T-helper 1 cell (primary cell): ENCODE data around the gene MINDY4.

Source experiments
- DNase-seq, 5 donors: peaks; one replicate each; pipeline ENCODE4 v3.0.0-alpha.2; 2012 to 2020

MINDY4 gene

DNA sequence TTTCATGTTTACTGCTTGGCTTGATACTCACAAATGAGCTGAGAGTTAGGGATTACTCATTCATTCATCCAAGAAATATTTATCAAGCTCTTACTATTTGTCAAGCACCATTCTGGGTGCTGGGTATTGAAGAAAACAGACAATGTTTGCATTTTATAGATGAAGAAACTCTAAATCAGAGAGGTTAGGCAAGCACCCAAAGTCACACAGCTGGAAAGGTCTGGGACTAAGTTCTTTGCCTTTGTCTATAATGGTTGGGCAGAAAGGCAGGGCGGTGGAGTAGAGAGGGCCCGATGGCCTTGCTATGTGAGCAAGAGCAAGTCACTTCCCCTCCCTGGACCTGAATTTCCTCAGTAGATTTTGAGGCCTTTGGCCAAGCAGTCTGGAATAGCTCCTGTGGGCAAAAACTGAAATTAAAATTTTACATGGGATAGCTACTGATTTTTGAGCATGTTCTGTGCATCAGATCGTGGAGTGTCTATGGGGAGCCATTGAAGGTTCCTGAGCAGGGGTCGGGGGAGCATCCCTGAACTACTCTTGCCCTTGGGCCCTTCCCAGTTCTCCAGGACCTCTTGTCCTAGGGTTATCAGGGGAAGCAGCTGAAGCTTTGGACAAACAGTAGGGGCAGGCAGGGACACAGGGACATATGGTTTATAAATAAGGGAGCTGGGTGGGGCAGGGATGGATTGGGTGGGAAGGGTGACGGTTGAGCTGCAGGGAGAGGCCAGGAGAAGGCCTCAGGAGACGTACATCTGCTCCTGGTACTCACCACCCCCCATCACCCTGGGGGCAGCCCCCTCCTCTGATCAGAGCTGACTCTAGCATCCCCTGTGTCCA is 163.7 kb downstream of the MINDY4 start:
- DNase-seq = no peak

DNA sequence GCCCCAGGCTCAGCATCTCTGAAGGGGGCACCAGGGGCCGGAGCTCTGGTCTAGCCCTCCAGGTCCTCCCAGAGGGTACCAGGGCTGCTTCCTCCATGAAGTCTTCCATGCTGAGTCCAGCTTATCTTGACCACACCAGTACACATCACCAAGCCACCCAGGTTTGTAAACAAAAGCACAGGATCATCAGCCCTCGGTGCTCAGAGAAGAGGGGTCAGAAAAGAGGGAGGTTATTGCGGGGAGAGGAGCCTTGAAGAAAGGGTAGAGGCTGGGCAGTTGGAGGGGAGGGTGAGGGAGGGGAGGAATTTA is 164.3 kb downstream of the MINDY4 start:
- DNase-seq = no peak

DNA sequence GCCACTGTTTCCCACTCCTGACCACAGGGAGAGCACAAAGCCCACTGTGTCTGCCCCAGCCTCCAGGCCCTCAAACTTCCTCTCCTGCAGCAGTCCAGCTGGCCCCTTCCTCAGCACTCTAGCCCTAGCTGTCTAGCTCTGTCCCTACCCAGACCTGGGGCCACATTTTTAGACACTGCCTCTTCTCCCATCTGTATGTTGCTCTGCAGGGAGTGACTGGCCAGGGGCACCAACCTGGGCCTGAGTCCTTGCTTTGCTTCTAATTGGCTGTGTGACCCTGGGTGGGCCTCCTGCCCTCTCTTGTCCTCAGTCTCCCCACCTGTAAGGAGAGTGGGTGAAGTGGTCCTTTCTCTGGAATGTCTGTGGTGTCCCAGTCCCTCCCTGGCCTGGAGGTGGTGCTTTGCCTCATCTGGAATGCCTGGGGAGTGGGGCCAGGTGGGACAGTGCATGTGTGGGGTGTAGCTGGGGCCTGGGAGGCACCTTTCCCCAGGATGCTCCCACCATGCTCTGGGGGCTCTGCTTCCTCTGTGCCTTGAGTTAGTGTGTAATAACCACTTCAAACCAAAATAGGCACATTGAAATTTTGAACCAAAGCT is 165.5 kb downstream of the MINDY4 start:
- DNase-seq = no peak

DNA sequence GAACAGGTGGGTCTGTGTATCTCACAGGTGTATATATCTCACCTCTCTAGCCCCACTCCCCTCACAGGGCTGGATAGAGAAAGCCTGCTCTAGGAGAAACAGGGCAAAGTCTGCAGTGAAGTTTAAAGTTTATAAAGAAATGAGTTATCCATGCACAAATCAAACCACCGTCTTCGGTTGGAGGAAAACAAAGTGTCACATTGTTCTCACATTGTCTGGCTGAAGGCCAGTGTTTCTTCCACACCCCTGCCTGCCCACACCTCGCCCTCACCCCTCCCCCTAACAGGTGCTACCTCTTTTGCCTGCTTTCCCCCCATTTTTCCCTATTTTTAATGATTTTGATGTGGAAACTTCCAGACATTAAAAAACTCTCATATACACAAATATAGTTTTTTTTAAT is 166.2 kb downstream of the MINDY4 start:
- no peak for DNase-seq

DNA sequence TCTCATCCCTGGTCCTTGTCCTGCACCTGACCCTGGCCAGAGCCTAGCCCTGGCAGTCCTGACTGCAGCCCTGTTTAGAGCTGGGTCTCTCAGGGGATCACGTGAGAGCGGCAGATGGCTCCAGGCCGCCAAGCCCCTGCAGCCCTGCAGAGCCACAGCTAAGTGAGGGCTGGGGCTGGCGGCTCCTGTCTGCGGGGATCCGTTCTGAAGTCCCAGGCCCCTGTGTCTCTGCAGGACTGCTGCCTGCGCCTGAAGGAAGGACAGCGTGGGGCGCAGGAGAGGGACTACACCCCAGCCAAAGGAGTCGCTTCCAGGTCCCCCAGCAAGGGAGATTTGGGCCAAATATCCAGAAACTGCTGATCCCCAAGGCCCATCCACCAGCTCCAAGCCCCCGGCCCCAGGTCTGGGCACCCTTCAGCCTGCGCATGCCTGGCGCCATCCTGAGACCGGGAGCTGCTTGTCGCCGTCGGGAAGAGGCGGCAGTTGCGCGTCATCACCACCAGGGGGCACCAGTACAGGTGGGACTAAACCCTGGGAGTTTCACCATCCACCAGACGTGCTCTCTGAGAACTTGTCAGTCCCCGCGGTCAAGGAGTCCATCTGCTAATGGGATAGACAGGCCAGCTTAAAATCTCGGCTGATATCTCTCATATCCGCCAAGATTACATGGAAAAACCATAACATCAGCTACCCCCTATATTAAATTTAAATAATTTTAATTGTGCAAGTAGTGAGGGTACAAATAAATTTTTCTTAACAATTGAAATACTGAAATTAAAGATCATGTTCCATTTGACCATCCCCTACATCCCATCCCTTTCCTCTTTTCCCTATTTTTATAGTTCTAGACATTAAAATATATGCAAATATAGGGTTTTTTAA is 167.5 kb downstream of the MINDY4 start:
- peak in 3 of 5 donors; percentile 37 to 51 (median 42) for DNase-seq

DNA sequence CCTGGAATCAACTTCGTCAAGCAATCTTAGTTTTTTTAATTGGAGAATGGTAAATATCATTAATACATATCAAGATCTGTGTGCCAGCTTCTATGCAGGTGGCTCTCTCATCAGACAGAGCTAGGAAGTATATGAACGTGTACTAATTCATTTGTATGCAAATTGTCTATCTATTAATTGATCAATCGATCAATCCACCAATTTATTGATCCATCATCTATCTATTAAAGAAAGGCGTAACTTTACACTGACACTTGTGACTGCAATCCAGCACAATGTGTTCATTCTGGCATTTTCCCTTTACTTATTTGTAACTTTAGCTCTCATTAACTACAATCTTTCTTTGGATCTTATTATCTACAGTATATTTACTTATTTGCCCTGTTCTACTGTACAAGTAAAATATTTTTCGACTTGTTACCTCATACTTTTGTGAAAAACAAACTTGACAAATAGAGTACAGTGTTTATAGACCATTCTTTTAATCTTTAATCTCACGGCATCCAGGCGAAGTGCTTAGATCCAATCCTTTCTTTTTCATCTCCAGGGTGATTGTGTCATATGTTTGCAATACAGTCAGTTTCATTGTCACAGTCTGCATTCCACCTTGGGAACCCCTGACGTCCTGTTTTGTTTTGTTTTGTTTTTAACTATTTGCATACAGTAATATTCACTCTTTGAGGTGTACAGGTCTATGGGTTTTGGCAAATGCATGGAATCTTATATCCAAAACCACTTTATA is 170.5 kb downstream of the MINDY4 start:
- DNase-seq = no peak
